KOPT-K1 (cell line): ENCODE measurements around the gene TMEM37.

Experiments used
- H3K27ac ChIP-seq: fragments of 200-600 bp; sonication (generic); 2 replicates; pipeline ENCODE4 v1.5.1; 2016; ENCODE audit warnings: antibody characterized with exemption, mild to moderate bottlenecking, low read depth, low read length; ENCODE audit not compliant: poor library complexity, severe bottlenecking
- H3K36me3 ChIP-seq: fragments of 200-600 bp; sonication (generic); 2 replicates; pipeline ENCODE4 v1.5.1; 2017; ENCODE audit warnings: antibody characterized with exemption, mild to moderate bottlenecking, low read length, moderate library complexity; ENCODE audit not compliant: insufficient read depth
- H3K9me3 ChIP-seq: fragments of 200-600 bp; sonication (generic); 2 replicates; pipeline ENCODE4 v1.5.1; 2017; ENCODE audit warnings: antibody characterized with exemption, low read length, mild to moderate bottlenecking; ENCODE audit not compliant: insufficient read depth, poor library complexity, severe bottlenecking

TMEM37 gene

GRCh38 chr2:119453972-119454593, 22.4 kb downstream of the TMEM37 start:
- Histone ChIP-seq H3K27ac (no peak overlapping the region), H3K9me3 (no peaks in the 10 kb centered on the region), H3K36me3 (no peaks in the 10 kb centered on the region)

DNA sequence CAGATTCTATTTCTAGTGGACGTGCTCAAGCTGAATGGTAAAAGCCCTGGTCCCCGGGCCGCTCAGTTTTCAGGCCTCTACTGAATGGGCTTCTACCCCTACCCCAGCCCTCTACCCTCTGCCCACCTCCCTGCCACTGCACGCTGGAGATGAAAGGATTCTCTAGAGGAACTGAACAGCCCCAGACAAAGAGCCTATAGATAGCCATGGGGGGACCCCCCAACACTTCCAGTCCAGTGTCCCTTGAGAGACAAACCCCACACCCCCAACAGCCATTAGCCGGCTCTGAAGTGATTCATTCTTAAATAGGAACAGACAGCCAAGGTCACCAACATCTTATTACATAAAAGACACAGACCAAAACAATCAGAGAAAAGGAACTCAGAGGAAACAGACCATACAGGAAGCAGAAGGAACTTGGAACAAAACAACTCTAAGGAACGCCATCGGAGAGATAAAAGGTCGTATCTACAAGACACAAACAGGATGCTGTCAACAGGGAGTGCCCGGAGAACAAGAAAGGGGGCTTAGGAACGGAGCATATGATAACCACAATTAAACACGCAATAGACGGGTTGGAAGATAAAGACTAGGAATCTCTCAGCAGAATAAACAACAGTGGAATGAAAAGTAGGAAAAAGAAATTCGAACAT, 23.5 kb downstream of the TMEM37 start:
- H3K27ac ChIP-seq = no peak overlapping the region
- no peaks in the 10 kb centered on the region for H3K36me3 ChIP-seq
- no peaks in the 10 kb centered on the region for H3K9me3 ChIP-seq

DNA sequence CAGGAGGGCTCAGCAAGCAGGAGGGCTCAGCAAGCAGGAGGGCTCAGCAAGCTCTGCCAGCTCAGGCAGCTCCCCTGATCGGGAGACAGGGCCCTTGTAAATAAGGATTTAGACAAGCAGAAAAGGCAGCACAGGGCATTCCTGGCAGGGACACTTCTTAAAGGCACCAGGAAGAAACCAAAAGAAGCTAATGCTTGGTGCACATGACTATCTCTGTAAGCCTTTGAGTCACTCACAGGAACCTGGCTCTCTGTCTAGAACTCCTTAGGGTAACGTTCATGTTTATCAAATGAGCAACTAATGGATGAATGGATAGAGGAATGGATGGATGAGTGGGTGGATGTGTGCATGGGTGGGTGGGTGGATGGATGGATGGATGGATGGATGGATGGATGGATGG, 28.4 kb downstream of the TMEM37 start:
- Histone ChIP-seq H3K27ac (no peak overlapping the region), H3K36me3 (no peaks in the 10 kb centered on the region), H3K9me3 (no peaks in the 10 kb centered on the region)

DNA sequence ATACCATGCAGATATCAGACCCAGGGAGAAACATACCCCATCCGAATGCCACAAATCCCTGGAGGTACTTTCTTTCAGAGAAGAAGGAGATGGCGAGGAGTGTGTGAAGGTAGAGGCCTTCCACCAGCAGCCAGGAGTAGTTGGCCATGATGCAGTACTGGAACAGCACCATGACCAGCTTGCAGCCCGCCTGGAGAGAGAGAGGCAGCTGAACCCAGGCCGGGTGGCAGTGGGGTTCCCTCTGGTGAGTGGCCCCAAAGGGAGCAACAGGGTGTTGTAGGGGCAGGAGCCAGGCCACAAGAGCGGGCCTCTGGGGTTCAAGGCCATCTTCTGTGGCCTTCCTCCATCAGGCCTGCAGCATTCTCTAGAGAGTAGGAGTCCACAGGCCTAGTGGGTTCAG, 30.2 kb downstream of the TMEM37 start:
- Histone ChIP-seq H3K27ac (no peak overlapping the region), H3K9me3 (no peaks in the 10 kb centered on the region), H3K36me3 (no peaks in the 10 kb centered on the region)

GRCh38 chr2:119462574-119462973, 30.9 kb downstream of the TMEM37 start:
- no peaks in the 10 kb centered on the region for H3K9me3 ChIP-seq
- no peak overlapping the region for H3K27ac ChIP-seq
- H3K36me3 ChIP-seq = no peaks in the 10 kb centered on the region

DNA sequence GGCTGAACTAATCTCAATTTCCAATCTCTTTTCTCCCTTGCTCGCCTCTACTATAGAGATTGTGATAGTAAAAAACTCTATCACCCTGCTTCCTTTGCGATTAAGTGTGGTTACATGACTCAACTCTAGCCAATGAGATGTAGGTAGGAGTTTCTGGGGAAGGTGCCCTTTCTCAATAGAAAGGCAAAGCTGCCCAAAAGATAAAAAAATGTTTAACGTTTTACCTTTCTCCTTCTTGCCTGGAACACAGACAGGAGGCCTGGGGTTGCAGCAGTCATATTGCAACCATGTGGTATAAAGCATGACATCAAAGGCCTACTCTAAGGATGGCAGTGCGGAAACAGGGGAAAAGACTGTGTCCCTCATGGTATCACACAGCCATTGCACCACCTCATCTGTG, 31.5 kb downstream of the TMEM37 start:
- Histone ChIP-seq H3K27ac (no peak overlapping the region), H3K9me3 (no peaks in the 10 kb centered on the region), H3K36me3 (no peaks in the 10 kb centered on the region)

DNA sequence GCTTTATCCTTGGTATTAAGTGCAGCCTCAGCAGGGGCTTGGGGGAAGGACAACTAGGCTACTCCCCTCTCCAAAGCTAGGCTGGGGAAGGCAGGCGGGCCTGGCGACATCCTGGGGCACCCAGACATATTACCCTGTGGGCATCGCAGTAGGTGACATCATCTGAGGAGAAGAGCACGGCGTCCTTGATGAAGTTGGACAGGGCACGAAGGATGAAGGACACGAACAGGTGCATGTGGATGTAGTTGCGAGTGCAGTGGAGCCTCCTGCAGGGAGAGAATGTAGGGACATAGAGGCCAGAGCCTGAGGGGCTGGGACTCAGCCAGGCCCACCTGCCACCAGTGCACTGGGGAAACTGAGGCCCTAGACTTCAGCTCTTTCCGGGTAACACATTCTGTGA, 32.3 kb downstream of the TMEM37 start:
- Histone ChIP-seq H3K27ac (no peak overlapping the region), H3K9me3 (no peaks in the 10 kb centered on the region), H3K36me3 (no peaks in the 10 kb centered on the region)

- Histone ChIP-seq H3K9me3 (no peaks in the 10 kb centered on the region), H3K36me3 (no peaks in the 10 kb centered on the region), H3K27ac (no peak overlapping the region)
These were observed 33.3 kb downstream of the TMEM37 start for GRCh38 chr2:119464981-119465380.

DNA sequence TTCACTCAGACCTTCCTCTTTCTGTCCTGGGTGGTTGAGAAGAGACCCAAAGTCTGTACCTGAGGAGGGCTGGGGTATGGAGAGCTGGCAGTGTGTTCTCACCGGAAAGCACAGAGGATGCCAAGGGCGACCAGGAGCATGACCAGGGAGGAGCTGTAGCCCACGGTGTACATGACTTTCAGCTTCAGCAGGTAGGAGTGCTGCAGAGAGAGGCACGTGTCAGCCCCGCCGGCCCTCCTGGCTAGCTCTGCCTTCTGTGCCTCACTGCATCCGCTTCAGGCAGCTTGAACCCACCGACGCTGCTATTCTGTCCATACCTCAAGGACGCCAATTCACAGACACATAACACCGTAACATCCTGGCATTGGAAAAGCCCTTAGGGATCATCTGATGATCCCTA, 34.0 kb downstream of the TMEM37 start:
- Histone ChIP-seq H3K36me3 (no peaks in the 10 kb centered on the region), H3K9me3 (no peaks in the 10 kb centered on the region), H3K27ac (no peak overlapping the region)

DNA sequence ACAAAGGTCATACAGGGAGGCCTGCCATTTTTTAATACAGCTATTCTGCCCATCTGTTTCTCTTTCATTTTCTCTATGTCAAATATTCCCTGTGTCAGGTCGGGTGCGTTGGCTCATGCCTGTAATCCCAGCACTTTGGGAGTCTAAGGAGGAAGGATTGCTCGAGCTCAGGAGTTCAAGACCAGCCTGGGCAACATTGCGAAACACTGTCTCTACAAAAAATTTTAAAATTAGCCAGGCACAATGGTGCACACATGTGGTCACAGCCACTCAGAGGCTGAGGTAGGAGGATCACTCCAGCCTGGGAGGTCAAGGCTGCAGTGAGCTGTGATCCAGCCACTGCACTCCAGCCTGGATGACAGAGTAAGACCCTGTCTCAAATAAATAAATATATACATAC, 34.7 kb downstream of the TMEM37 start:
- H3K27ac ChIP-seq = no peak overlapping the region
- H3K36me3 ChIP-seq = no peaks in the 10 kb centered on the region
- H3K9me3 ChIP-seq = no peaks in the 10 kb centered on the region

GRCh38 chr2:119468154-119468955, 36.7 kb downstream of the TMEM37 start:
- Histone ChIP-seq H3K9me3 (no peaks in the 10 kb centered on the region), H3K27ac (no peak overlapping the region), H3K36me3 (no peaks in the 10 kb centered on the region)

DNA sequence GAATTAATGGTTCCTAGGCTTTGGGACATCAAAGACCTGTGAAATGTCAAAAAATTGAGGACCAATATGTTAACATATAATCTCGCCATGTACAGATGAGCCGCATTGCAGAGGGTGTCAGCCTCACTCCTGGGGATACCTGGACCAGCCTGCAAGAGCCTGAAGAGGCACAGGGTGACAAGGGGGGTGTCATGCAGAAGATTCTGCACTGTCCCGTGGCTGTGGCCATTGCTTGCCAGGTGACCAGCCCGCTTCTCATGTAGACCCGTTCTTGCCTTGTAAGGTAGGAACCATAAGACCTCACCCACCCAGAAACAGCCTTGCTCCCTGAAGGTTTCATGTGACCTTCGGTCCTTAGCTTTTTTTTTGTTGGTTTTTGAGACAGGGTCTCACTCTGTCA, 37.5 kb downstream of the TMEM37 start:
- Histone ChIP-seq H3K9me3 (no peaks in the 10 kb centered on the region), H3K27ac (no peak overlapping the region), H3K36me3 (no peaks in the 10 kb centered on the region)

- Histone ChIP-seq H3K27ac (no peak overlapping the region), H3K9me3 (no peaks in the 10 kb centered on the region), H3K36me3 (no peaks in the 10 kb centered on the region)
These were observed 38.1 kb downstream of the TMEM37 start for GRCh38 chr2:119469661-119470297.

DNA sequence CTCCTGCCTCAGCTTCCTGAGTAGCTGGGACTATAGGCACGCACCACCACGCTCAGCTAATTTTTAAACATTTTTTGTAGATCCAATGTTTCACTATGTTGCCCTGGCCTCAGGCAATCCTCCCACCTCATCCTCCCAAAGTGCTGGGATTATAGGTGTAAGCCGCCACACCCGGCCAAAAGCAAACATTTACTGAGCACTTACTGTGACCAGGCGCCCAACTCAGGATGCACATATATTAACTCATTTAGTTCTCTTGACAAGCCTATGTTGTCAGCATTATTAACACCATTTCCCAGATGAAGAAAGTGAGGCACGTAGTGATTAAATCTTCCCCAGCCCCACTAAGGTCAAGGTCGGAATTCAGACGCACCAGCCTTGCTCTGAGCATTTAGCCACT, 41.1 kb downstream of the TMEM37 start:
- H3K9me3 ChIP-seq = no peaks in the 10 kb centered on the region

DNA sequence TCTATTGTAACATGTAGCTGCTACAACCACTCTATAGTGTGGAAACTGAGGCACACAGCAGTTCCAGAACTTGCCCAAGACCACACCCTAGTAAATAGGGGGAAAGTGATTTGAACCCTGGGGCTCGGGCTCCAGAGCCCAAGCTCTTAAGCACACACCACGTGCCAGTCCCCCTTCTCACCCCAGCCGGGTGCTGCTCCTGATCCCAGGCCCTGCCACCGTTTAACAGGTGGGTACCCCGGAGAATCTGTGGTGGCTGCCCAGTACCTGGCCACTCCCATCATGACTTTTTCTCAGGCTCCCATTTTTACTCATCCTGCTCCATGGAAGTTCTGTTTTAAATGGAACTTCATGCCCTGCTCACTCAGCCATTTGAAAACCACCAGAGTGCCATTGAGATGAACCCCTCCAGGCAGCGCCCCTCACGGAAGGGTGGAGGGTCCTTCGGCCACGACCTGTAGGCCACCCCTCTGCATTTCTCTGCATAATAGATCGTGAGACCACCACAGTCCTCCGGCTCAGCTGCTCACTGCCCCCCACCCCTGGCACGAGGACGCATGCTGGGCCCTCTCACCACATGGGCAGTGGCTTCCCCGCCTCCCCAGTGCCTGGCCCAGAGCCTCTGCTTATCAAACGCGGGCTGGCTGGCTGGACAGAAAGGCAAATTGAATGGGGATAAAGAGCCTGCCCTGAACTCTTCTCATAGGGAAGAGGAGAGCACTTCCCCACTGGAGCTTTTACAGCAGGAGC, 42.1 kb downstream of the TMEM37 start:
- no peaks in the 10 kb centered on the region for H3K36me3 ChIP-seq
- no peaks in the 10 kb centered on the region for H3K9me3 ChIP-seq
- no peak overlapping the region for H3K27ac ChIP-seq

More for the DNA sequence above, 41.1 kb downstream of the TMEM37 start:
- Histone ChIP-seq H3K27ac (no peak overlapping the region), H3K36me3 (no peaks in the 10 kb centered on the region)
